DND-41 (cell line): ENCODE results near the gene CPAMD8.

ENCODE experiments used
- ATAC-seq: fragments of 200-7000 bp; cut with Tn5 transposase; 3 replicates; pipeline ENCODE4 v1.9.1; 2021; ENCODE audit warnings: low read depth; ENCODE audit not compliant: insufficient read depth
- DNase-seq: peaks from one replicate; pipeline ENCODE4 v3.0.0-alpha.2; 2020
- H2AFZ ChIP-seq: 2 replicates; pipeline ENCODE4 v1.6.0; 2012; ENCODE audit warnings: low read depth, low read length
- H3K27ac ChIP-seq: 2 replicates; pipeline ENCODE4 v1.5.1; 2012; ENCODE audit warnings: low read length, inconsistent platforms
- H3K27me3 ChIP-seq: fragments of 200-600 bp; sonication (generic); 2 replicates; pipeline ENCODE4 v1.6.0; 2012; ENCODE audit warnings: low read length, mild to moderate bottlenecking, inconsistent platforms; ENCODE audit not compliant: insufficient read depth, poor library complexity
- H3K36me3 ChIP-seq: 2 replicates; pipeline ENCODE4 v1.5.1; 2012; ENCODE audit warnings: low read length, inconsistent platforms; ENCODE audit not compliant: insufficient read depth
- H3K4me1 ChIP-seq: 2 replicates; pipeline ENCODE4 v1.5.1; 2012; ENCODE audit warnings: mild to moderate bottlenecking, low read length; ENCODE audit not compliant: insufficient read depth
- H3K4me2 ChIP-seq: 2 replicates; pipeline ENCODE4 v1.6.0; 2012; ENCODE audit warnings: mild to moderate bottlenecking, moderate library complexity, low read length, inconsistent platforms; ENCODE audit not compliant: insufficient read depth
- H3K4me3 ChIP-seq, 2 experiments: fragments of 200-600 bp in 1 of 2; shearing (Covaris generic) in 1 of 2; 2 replicates each; pipeline ENCODE4 v1.5.1; 2012 to 2016; ENCODE audit warnings: inconsistent platforms in 2 of 2, low read length in 2 of 2, mild to moderate bottlenecking in 2 of 2, low read depth in 1 of 2, moderate library complexity in 1 of 2
- H3K79me2 ChIP-seq: 2 replicates; pipeline ENCODE4 v1.6.0; 2012; ENCODE audit warnings: low read length, inconsistent platforms; ENCODE audit not compliant: insufficient read depth
- H3K9ac ChIP-seq: 2 replicates; pipeline ENCODE4 v1.6.0; 2012; ENCODE audit warnings: low read depth, mild to moderate bottlenecking, inconsistent platforms, low read length, moderate library complexity
- H3K9me3 ChIP-seq: 2 replicates; pipeline ENCODE4 v1.5.1; 2012; ENCODE audit warnings: low read length, moderate library complexity, mild to moderate bottlenecking, inconsistent platforms; ENCODE audit not compliant: insufficient read depth, severe bottlenecking
- H4K20me1 ChIP-seq: 2 replicates; pipeline ENCODE4 v1.6.0; 2012; ENCODE audit warnings: low read length; ENCODE audit not compliant: insufficient read depth
- EZH2 ChIP-seq: IDR thresholded peaks from 3 replicates; pipeline ENCODE4 v1.6.1; 2012; ENCODE audit warnings: borderline replicate concordance, low read depth, mild to moderate bottlenecking, moderate library complexity, low read length, inconsistent platforms; ENCODE audit not compliant: severe bottlenecking
- TF ChIP-seq, protein P1 (sequence below): IDR thresholded peaks from 2 replicates; pipeline ENCODE4 v1.5.1; 2012; ENCODE audit warnings: borderline replicate concordance, low read length, moderate library complexity, mild to moderate bottlenecking; ENCODE audit not compliant: poor library complexity, severe bottlenecking; ENCODE audit errors: extremely low read depth

Gene CPAMD8

DNA sequence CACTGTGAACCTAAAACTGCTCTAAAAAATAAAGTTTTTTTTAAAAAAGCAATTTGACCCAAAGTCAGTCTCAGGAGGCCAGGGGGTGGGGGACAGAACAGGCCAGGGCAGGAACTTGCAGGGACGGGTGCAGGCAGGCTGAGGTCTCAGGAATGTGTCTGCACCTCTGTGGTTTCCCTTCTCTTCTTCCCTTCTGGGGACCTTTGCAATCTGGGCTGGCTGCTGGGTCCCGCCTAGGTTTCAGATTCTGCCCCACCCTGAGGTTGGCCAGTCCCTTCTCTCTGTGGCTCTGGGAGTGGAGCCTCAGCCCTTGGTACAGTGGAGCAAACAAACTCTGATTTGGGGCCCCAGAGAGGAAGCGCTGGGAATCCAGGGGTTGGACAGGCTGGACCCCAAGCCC lies 143.1 kb downstream of the CPAMD8 start:
- H3K4me2 ChIP-seq, result no peak overlapping the region
- peaks cover 24% of the 10 kb centered on the region for H3K9me3 ChIP-seq
- TF ChIP-seq, protein P1, sequence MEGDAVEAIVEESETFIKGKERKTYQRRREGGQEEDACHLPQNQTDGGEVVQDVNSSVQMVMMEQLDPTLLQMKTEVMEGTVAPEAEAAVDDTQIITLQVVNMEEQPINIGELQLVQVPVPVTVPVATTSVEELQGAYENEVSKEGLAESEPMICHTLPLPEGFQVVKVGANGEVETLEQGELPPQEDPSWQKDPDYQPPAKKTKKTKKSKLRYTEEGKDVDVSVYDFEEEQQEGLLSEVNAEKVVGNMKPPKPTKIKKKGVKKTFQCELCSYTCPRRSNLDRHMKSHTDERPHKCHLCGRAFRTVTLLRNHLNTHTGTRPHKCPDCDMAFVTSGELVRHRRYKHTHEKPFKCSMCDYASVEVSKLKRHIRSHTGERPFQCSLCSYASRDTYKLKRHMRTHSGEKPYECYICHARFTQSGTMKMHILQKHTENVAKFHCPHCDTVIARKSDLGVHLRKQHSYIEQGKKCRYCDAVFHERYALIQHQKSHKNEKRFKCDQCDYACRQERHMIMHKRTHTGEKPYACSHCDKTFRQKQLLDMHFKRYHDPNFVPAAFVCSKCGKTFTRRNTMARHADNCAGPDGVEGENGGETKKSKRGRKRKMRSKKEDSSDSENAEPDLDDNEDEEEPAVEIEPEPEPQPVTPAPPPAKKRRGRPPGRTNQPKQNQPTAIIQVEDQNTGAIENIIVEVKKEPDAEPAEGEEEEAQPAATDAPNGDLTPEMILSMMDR, result no peak
- TF ChIP-seq EZH2, result no peak
- ATAC-seq (no peak), DNase-seq (no peak)
- H3K9ac ChIP-seq, result no peak overlapping the region
- H2AFZ ChIP-seq, result no peak overlapping the region
- peaks cover 24% of the 10 kb centered on the region for H3K36me3 ChIP-seq
- H3K27me3 ChIP-seq, result no peaks in the 10 kb centered on the region
- H3K4me1 ChIP-seq, result no peaks in the 10 kb centered on the region
- no peaks in the 10 kb centered on the region for H4K20me1 ChIP-seq
- no peak overlapping the region for H3K27ac ChIP-seq
- no peak overlapping the region for H3K4me3 ChIP-seq
- H3K79me2 ChIP-seq, result no peaks in the 10 kb centered on the region

DNA sequence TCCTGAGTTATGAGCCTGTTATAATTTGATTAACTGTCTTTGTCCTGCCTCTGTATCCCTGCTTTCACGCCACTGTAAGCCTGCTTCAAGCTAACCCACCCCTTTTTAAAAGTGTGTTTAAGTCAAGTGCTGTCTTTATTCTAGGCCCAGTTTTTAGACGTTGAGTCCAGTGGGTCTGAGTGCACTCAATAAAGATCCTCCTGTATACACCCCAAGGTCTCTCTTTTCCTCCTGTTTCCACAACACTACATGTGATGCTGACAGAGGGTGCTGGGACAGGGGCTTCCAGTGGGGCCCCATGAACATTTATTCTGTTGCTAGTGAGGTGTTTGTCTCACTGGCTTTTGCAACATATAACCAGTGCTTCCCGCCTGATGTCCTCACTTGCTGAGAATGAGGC lies 144.5 kb downstream of the CPAMD8 start:
- H3K27me3 ChIP-seq, result no peaks in the 10 kb centered on the region
- H3K79me2 ChIP-seq, result no peaks in the 10 kb centered on the region
- ATAC-seq, result no peak
- H3K27ac ChIP-seq, result no peak overlapping the region
- H3K9me3 ChIP-seq, result peaks cover 24% of the 10 kb centered on the region
- TF ChIP-seq, protein P1, result no peak
- no peak for TF ChIP-seq EZH2
- DNase-seq, result peak; percentile 11
- no peak overlapping the region for H2AFZ ChIP-seq
- no peak overlapping the region for H3K4me2 ChIP-seq
- peaks cover 38% of the 10 kb centered on the region for H3K36me3 ChIP-seq
- H3K4me1 ChIP-seq, result no peaks in the 10 kb centered on the region
- no peak overlapping the region for H3K9ac ChIP-seq
- H3K4me3 ChIP-seq, result no peak overlapping the region
- H4K20me1 ChIP-seq, result peaks cover 3% of the 10 kb centered on the region; the same call in 1 of the 2 replicates

DNA sequence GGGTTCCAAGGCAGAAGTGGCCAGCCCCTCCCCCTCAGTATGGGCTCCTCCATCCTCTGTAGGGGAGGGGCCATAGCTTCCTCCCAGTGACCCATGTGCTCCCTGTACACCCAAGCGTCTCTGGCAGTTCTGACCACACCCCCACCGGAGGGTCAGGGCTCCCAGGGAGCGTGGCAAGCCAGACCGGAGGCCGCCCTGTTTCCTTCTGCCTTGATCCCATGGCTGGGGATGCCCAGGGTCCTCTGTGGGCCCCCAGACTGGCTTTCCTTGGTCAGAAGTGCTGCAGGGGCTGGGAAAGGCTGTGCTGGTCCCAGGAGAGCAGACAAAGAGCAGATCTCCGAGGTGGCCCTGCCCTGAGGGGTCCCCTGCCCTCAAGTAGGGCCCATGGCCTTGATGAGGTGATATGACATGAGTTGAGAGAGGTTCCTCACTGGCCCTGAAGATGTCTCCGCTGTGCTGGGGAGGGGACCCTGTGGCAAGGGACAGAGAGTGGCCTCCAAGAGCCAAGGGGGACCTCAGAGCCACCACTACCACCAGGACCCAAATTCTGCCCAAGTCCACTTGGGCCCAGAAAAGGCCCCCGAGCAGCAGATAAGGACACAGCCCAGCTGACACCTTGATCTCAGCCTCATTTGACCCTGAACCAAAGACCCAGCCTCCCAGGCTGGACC lies 145.6 kb downstream of the CPAMD8 start:
- ATAC-seq, result no peak
- Histone ChIP-seq H3K36me3 (peaks cover 49% of the 10 kb centered on the region), H3K9ac (no peak overlapping the region), H2AFZ (no peak overlapping the region), H3K27me3 (no peaks in the 10 kb centered on the region), H4K20me1 (peaks cover 3% of the 10 kb centered on the region), H3K79me2 (no peaks in the 10 kb centered on the region), H3K4me3 (no peak overlapping the region), H3K9me3 (peaks cover 24% of the 10 kb centered on the region), H3K4me1 (no peaks in the 10 kb centered on the region), H3K27ac (no peak overlapping the region), H3K4me2 (no peak overlapping the region)
- TF ChIP-seq, protein P1, result no peak
- no peak for TF ChIP-seq EZH2
- no peak for DNase-seq
